HepG2 (cell line): ENCODE measurements around the gene FBXO2. TPM values are rescaled to one million over a fixed set of nuclear protein-coding genes. Genes with fewer than 3 reads are reported as not detected.

Experiments used
- AHR ChIP-seq: IDR thresholded peaks from 2 replicates; pipeline ENCODE4 v1.6.1; 2018; ENCODE audit warnings: missing genetic modification reagents, missing compliant biosample characterization
- ATF1 ChIP-seq: IDR thresholded peaks from 2 replicates; pipeline ENCODE4 v1.6.1; 2016; ENCODE audit warnings: mild to moderate bottlenecking, control low read depth
- DMAP1 ChIP-seq: IDR thresholded peaks from 2 replicates; pipeline ENCODE4 v1.6.1; 2016
- EP300 ChIP-seq, 3 experiments: sonication (generic) in 1 of 3; formaldehyde crosslinking in 1 of 3; IDR thresholded peaks; 2 replicates each; pipeline versions ENCODE4 v1.5.1 to v1.6.1; 2011 to 2020; ENCODE audit warnings: low read depth in 2 of 3, low read length in 2 of 3, borderline replicate concordance in 1 of 3, improper control_type of control experiment in 1 of 3, mild to moderate bottlenecking in 1 of 3, missing genetic modification reagents in 1 of 3, moderate library complexity in 1 of 3
- HNF1A ChIP-seq, 2 experiments: sonication (generic) in 1 of 2; formaldehyde crosslinking in 1 of 2; IDR thresholded peaks; 2 replicates each; pipeline versions ENCODE4 v1.4.0 to v1.6.1; 2016 to 2020; ENCODE audit warnings: borderline replicate concordance in 1 of 2, low read depth in 1 of 2, mild to moderate bottlenecking in 1 of 2, missing genetic modification reagents in 1 of 2
- HNRNPL ChIP-seq: fragments of 200-400 bp; formaldehyde crosslinking; IDR thresholded peaks from 2 replicates; pipeline ENCODE4 v1.6.1; 2017; ENCODE audit warnings: mild to moderate bottlenecking, low read depth, low read length
- IRF1 ChIP-seq: sonication (generic); formaldehyde crosslinking; IDR thresholded peaks from 2 replicates; pipeline ENCODE4 v1.4.0; 2020; ENCODE audit warnings: low read depth, mild to moderate bottlenecking, missing genetic modification reagents
- MTA3 ChIP-seq: sonication (generic); formaldehyde crosslinking; IDR thresholded peaks from 2 replicates; pipeline ENCODE4 v1.4.0; 2020; ENCODE audit warnings: missing genetic modification reagents
- SMARCC2 ChIP-seq: fragments of 450-650 bp; IDR thresholded peaks from 2 replicates; pipeline ENCODE4 v1.6.1; 2017; ENCODE audit warnings: antibody characterized with exemption, mild to moderate bottlenecking
- ZNF609 ChIP-seq: sonication (generic); formaldehyde crosslinking; IDR thresholded peaks from 2 replicates; pipeline ENCODE4 v1.4.0; 2020; ENCODE audit warnings: mild to moderate bottlenecking, missing genetic modification reagents, borderline replicate concordance
- ZNF891 ChIP-seq: sonication (generic); formaldehyde crosslinking; IDR thresholded peaks from 2 replicates; pipeline ENCODE4 v1.5.0; 2020; ENCODE audit warnings: mild to moderate bottlenecking, missing genetic modification reagents
- ZXDC ChIP-seq: sonication (generic); formaldehyde crosslinking; IDR thresholded peaks from 2 replicates; pipeline ENCODE4 v1.5.0; 2020; ENCODE audit warnings: mild to moderate bottlenecking, missing genetic modification reagents
- polyA plus RNA-seq, 8 experiments: library from polyadenylated mRNA; depleted of rRNA in 3 of 8; stranded (reverse) in 7 of 8; unstranded in 1 of 8; fragments of >200 nt; fragmentation: Illumina TruSeq in 4 of 8; extraction: Trizol in 4 of 8; gene quantifications; 2 replicates each; pipeline versions ENCODE4 v1.2.1 to v1.2.3, GENCODE V29; 2011 to 2016; ENCODE audit warnings: low read depth in 4 of 8, missing spikeins in 1 of 8, mixed read lengths in 1 of 8; ENCODE audit not compliant: insufficient read depth in 1 of 8
- total RNA-seq, 5 experiments: library from RNA; depleted of rRNA; stranded (reverse); fragments of >200 nt; fragmentation: Illumina TruSeq; extraction: Trizol; gene quantifications; 2 replicates each; pipeline ENCODE4 v1.2.3, GENCODE V29; 2016; ENCODE audit warnings: low read depth in 1 of 5

FBXO2 gene
- total and polyA plus RNA-seq, 2 of the 13 experiments (the other 11 are each of a cell fraction or from before 2014, with no cell fraction given) = 79.3 to 112 TPM

- TF ChIP-seq EP300 (IDR thresholded peaks at IDR 0.05; ENCODE audit: low read depth in 2 of 2, low read length in 2 of 2) (no peak), EP300 (CRISPR knock-in tag; IDR thresholded peaks at IDR 0.05; ENCODE audit: borderline replicate concordance) (0 out of 2 replicates have a peak, but pooled peaks have one; percentile 1), SMARCC2 (no peak), ZNF609 (CRISPR knock-in tag) (0 out of 2 replicates have a peak, but pooled peaks have one; percentile 25), DMAP1 (CRISPR knock-in tag) (0 out of 2 replicates have a peak, but pooled peaks have one; percentile 35), HNRNPL (peak; percentile 82; the same call in 1 of the 2 replicates), ATF1 (CRISPR knock-in tag) (no peak), MTA3 (CRISPR knock-in tag) (no peak), HNF1A (IDR thresholded peaks at IDR 0.05; ENCODE audit: low read depth) (no peak), HNF1A (CRISPR knock-in tag; IDR thresholded peaks at IDR 0.05; ENCODE audit: borderline replicate concordance) (no peak), AHR (CRISPR knock-in tag) (no peak), ZNF891 (CRISPR knock-in tag) (peak; percentile 1; the same call in 1 of the 2 replicates), IRF1 (no peak), ZXDC (CRISPR knock-in tag) (peak; percentile 78; the same call in 1 of the 2 replicates)
Measured at GRCh38 chr1:11680270-11681070, 26.2 kb upstream of the FBXO2 start (continued).
